HepG2 (cell line): ENCODE measurements around the gene PCSK6. TPM values are rescaled to one million over a fixed set of nuclear protein-coding genes. Genes with fewer than 3 reads are reported as not detected.

Experiments used
- ATAC-seq: fragments of 200-7000 bp; cut with Tn5 transposase; 3 replicates; pipeline ENCODE4 v1.9.1; 2020; ENCODE audit warnings: mild to moderate bottlenecking, moderate library complexity
- BruUV-seq: library from RNA; stranded (reverse); fragments of 400-500 nt; replicated peaks from 2 replicates; lab custom pipeline; 2021; lab: Mats Ljungman, UMichigan
- CTCF ChIA-PET: fragments of 300-600 bp; formaldehyde crosslinking; extraction: SDS; loops from one replicate; lab custom pipeline; 2021; ENCODE audit warnings: low total read pairs, inconsistent platforms, low intra/inter-chr PET ratio; lab: Yijun Ruan, JAX
- POLR2A ChIA-PET: fragments of 350-600 bp; sonication (Branson Sonifier 250); formaldehyde crosslinking; loops from one replicate; lab custom pipeline; 2020; ENCODE audit warnings: antibody characterized with exemption, inconsistent platforms; lab: Yijun Ruan, JAX
- DNase-seq: peaks from one replicate; pipeline ENCODE4 v3.0.0-alpha.2; 2015; ENCODE audit warnings: low spot score
- FAIRE-seq: peaks from 3 replicates; lab custom pipeline; 2011; peaks lifted over from hg19 to GRCh38; lab: Jason Lieb, UNC
- H2AFZ ChIP-seq: one replicate; pipeline ENCODE4 v1.6.1; 2011; ENCODE audit warnings: low read length, inconsistent platforms
- H3K27ac ChIP-seq: fragments of 300-600 bp; 3 replicates; pipeline ENCODE4 v1.8.0; 2011; ENCODE audit warnings: mixed run types, mild to moderate bottlenecking, mixed read lengths, low read length, inconsistent platforms; ENCODE audit not compliant: insufficient read depth; ENCODE audit errors: extremely low read length
- H3K27me3 ChIP-seq, 2 experiments: fragments of 200-600 bp in 1 of 2; 2 replicates in 1 of 2; 3 replicates in 1 of 2; pipeline versions ENCODE4 v1.6.0 to v1.8.0; 2011; ENCODE audit warnings: low read length in 2 of 2, mild to moderate bottlenecking in 2 of 2, moderate library complexity in 2 of 2, inconsistent platforms in 1 of 2; ENCODE audit not compliant: insufficient read depth in 2 of 2, control insufficient read depth in 1 of 2
- H3K36me3 ChIP-seq, 2 experiments: fragments of 200-600 bp in 1 of 2; replicated peaks in 1 of 2; 2 replicates in 1 of 2; 3 replicates in 1 of 2; pipeline versions ENCODE4 v1.5.1 to v1.8.0; 2011; ENCODE audit warnings: low read length in 2 of 2, inconsistent platforms in 1 of 2; ENCODE audit not compliant: insufficient read depth in 2 of 2, control insufficient read depth in 1 of 2
- H3K4me1 ChIP-seq: 2 replicates; pipeline ENCODE4 v1.5.1; 2012; ENCODE audit warnings: low read length, inconsistent platforms; ENCODE audit not compliant: insufficient read depth
- H3K4me2 ChIP-seq: 2 replicates; pipeline ENCODE4 v1.6.0; 2011; ENCODE audit warnings: low read depth, low read length, inconsistent platforms
- H3K4me3 ChIP-seq, 3 experiments: fragments of 200-600 bp in 1 of 3; sonication (generic), shearing (Covaris generic) in 1 of 3; replicated peaks in 1 of 3; 2 replicates each; pipeline ENCODE4 v1.5.1; 2011 to 2016; ENCODE audit warnings: low read length in 3 of 3, inconsistent platforms in 2 of 3, low read depth in 2 of 3, mild to moderate bottlenecking in 2 of 3, control low read depth in 1 of 3, mixed read lengths in 1 of 3; ENCODE audit not compliant: insufficient read depth in 1 of 3
- H3K79me2 ChIP-seq: one replicate; pipeline ENCODE4 v1.6.1; 2011; ENCODE audit warnings: low read length, inconsistent platforms; ENCODE audit not compliant: insufficient read depth
- H3K9ac ChIP-seq: 2 replicates; pipeline ENCODE4 v1.6.0; 2011; ENCODE audit warnings: mild to moderate bottlenecking, low read depth, low read length, inconsistent platforms; ENCODE audit not compliant: insufficient read depth
- H3K9me3 ChIP-seq: 2 replicates; pipeline ENCODE4 v1.5.1; 2012; ENCODE audit warnings: mild to moderate bottlenecking, low read length
- H4K20me1 ChIP-seq: 2 replicates; pipeline ENCODE4 v1.6.0; 2011; ENCODE audit warnings: inconsistent platforms, mild to moderate bottlenecking, low read length, moderate library complexity; ENCODE audit not compliant: insufficient read depth
- HCFC1 ChIP-seq: fragments of 150-350 bp; IDR thresholded peaks from 2 replicates; pipeline ENCODE4 v1.6.1; 2014; ENCODE audit warnings: low read depth, low read length
- HIC2 ChIP-seq: sonication (generic); formaldehyde crosslinking; IDR thresholded peaks from 2 replicates; pipeline ENCODE4 v1.9.0; 2022; ENCODE audit warnings: low read depth, missing genetic modification reagents
- HNF4A ChIP-seq: sonication (generic); formaldehyde crosslinking; IDR thresholded peaks from 2 replicates; pipeline ENCODE4 v1.4.0; 2020; ENCODE audit warnings: missing genetic modification reagents
- IRF1 ChIP-seq: sonication (generic); formaldehyde crosslinking; IDR thresholded peaks from 2 replicates; pipeline ENCODE4 v1.4.0; 2020; ENCODE audit warnings: low read depth, mild to moderate bottlenecking, missing genetic modification reagents
- PHB2 ChIP-seq: fragments of 450-650 bp; IDR thresholded peaks from 2 replicates; pipeline ENCODE4 v1.6.1; 2018; ENCODE audit not compliant: partially characterized antibody
- SMAD3 ChIP-seq: sonication (generic); formaldehyde crosslinking; IDR thresholded peaks from 2 replicates; pipeline ENCODE4 v1.4.0; 2020; ENCODE audit warnings: missing genetic modification reagents
- STAT5B ChIP-seq: sonication (generic); formaldehyde crosslinking; IDR thresholded peaks from 2 replicates; pipeline ENCODE4 v1.4.0; 2020; ENCODE audit warnings: missing genetic modification reagents
- TFDP2 ChIP-seq: sonication (generic); formaldehyde crosslinking; IDR thresholded peaks from 2 replicates; pipeline ENCODE4 v1.4.0; 2020; ENCODE audit warnings: missing genetic modification reagents
- XRCC5 ChIP-seq: fragments of 200-400 bp; formaldehyde crosslinking; optimal IDR thresholded peaks from 2 replicates; pipeline ENCODE3; 2017; ENCODE audit warnings: mild to moderate bottlenecking, low read length
- ZNF12 ChIP-seq: sonication (generic); formaldehyde crosslinking; IDR thresholded peaks from 2 replicates; pipeline ENCODE4 v1.5.0; 2020; ENCODE audit warnings: missing genetic modification reagents
- ZNF143 ChIP-seq: sonication (generic); formaldehyde crosslinking; IDR thresholded peaks from 2 replicates; pipeline ENCODE4 v1.4.0; 2020; ENCODE audit warnings: missing genetic modification reagents
- ZNF225 ChIP-seq: sonication (generic); formaldehyde crosslinking; IDR thresholded peaks from 2 replicates; pipeline ENCODE4 v1.4.0; 2020; ENCODE audit warnings: mild to moderate bottlenecking, missing genetic modification reagents
- ZNF260 ChIP-seq: sonication (generic); formaldehyde crosslinking; IDR thresholded peaks from 2 replicates; pipeline ENCODE4 v1.4.0; 2020; ENCODE audit warnings: missing genetic modification reagents, low read depth, mild to moderate bottlenecking, borderline replicate concordance
- ZNF441 ChIP-seq: sonication (generic); formaldehyde crosslinking; IDR thresholded peaks from 2 replicates; pipeline ENCODE4 v1.7.0; 2021; ENCODE audit warnings: missing genetic modification reagents, borderline replicate concordance
- ZNF546 ChIP-seq: sonication (generic); formaldehyde crosslinking; conservative IDR thresholded peaks from 2 replicates; pipeline ENCODE4 v1.8.1; 2023; ENCODE audit warnings: mild to moderate bottlenecking, missing genetic modification reagents
- ZNF598 ChIP-seq: sonication (generic); formaldehyde crosslinking; IDR thresholded peaks from 2 replicates; pipeline ENCODE4 v1.5.1; 2020; ENCODE audit warnings: mild to moderate bottlenecking, missing genetic modification reagents, borderline replicate concordance
- ZNF792 ChIP-seq: IDR thresholded peaks from 2 replicates; pipeline ENCODE4 v1.6.1; 2016
- ZSCAN25 ChIP-seq: sonication (generic); formaldehyde crosslinking; IDR thresholded peaks from 2 replicates; pipeline ENCODE4 v1.8.0; 2022; ENCODE audit warnings: mild to moderate bottlenecking, missing genetic modification reagents
- WGBS: methylation state at CpG from one replicate; pipeline ENCODE4 v1.1.6; 2017; ENCODE audit warnings: low lambda C conversion rate; 5-methylcytosine and 5-hydroxymethylcytosine counted together
- in situ Hi-C: cut with HindIII; loops from 2 replicates; pipeline ENCODE4 v1.10.0; 2017; ENCODE audit warnings: low pct_unique_long_range_greater_than_20kb; ENCODE audit not compliant: extremely low pct_ligation_motif_present
- intact Hi-C: fragments of 100-400 bp; cut with micrococcal nuclease; formaldehyde crosslinking; loops from one replicate; pipeline ENCODE4 v1.10.0; 2022; ENCODE audit not compliant: unreplicated experiment
- polyA plus RNA-seq, 8 experiments: library from polyadenylated mRNA; depleted of rRNA in 3 of 8; stranded (reverse) in 7 of 8; unstranded in 1 of 8; fragments of >200 nt; fragmentation: Illumina TruSeq in 4 of 8; extraction: Trizol in 4 of 8; gene quantifications; 2 replicates each; pipeline versions ENCODE4 v1.2.1 to v1.2.3, GENCODE V29; 2011 to 2016; ENCODE audit warnings: low read depth in 4 of 8, missing spikeins in 1 of 8, mixed read lengths in 1 of 8; ENCODE audit not compliant: insufficient read depth in 1 of 8
- total RNA-seq, 5 experiments: library from RNA; depleted of rRNA; stranded (reverse); fragments of >200 nt; fragmentation: Illumina TruSeq; extraction: Trizol; gene quantifications; 2 replicates each; pipeline ENCODE4 v1.2.3, GENCODE V29; 2016; ENCODE audit warnings: low read depth in 1 of 5

Gene PCSK6
- total and polyA plus RNA-seq, 2 of the 13 experiments (the other 11 are each of a cell fraction or from before 2014, with no cell fraction given), result 56.5 to 155 TPM

- H2AFZ ChIP-seq, result no peak overlapping the region
- no TSS peak for BruUV-seq
- H3K79me2 ChIP-seq, result peaks cover 6% of the 10 kb centered on the region
- FAIRE-seq, result no peak
- POLR2A ChIA-PET, result interaction anchor here (4.7 to 4.8 kb wide), 2 partner anchors 52 to 92 kb away, joined by 56 to 71 read pairs; partner anchors contain the start of gene PCSK6
- H3K4me3 ChIP-seq, result no peak overlapping the region
- no peak overlapping the region for H3K9ac ChIP-seq
- H3K36me3 ChIP-seq, result peaks cover 17 to 48% of the 10 kb centered on the region in 2 experiments
- H3K4me1 ChIP-seq, result peaks cover 79% of the 10 kb centered on the region
- no peaks in the 10 kb centered on the region for H3K27me3 ChIP-seq
- no peaks in the 10 kb centered on the region for H4K20me1 ChIP-seq
- TF ChIP-seq PHB2 (no peak), SMAD3 (CRISPR knock-in tag) (no peak), HCFC1 (no peak), ZNF792 (CRISPR knock-in tag) (no peak), ZNF143 (no peak), STAT5B (CRISPR knock-in tag) (no peak), IRF1 (CRISPR knock-in tag) (no peak), ZNF260 (no peak), HIC2 (CRISPR knock-in tag) (no peak), ZNF12 (CRISPR knock-in tag) (no peak), ZNF546 (CRISPR knock-in tag) (no peak), ZSCAN25 (CRISPR knock-in tag) (no peak), ZNF598 (no peak), ZNF225 (no peak), ZNF441 (CRISPR knock-in tag) (no peak), TFDP2 (no peak), XRCC5 (no peak), HNF4A (CRISPR knock-in tag) (no peak)
- CTCF ChIA-PET, result no interaction called here
- WGBS, result 89% methylated on average over 7 of the region's 7 CpGs
- DNase-seq, result no peak
- in situ Hi-C loops (loop anchor here (5.0 to 10.0 kb wide), 2 partner anchors 52 to 209 kb away; partner anchors contain the start of gene PCSK6), intact Hi-C loops (loop anchor here (5.0 kb wide), 1 partner anchor 217 kb away; the partner anchor contains the start of gene TM2D3)
- H3K27ac ChIP-seq, result no peak overlapping the region
- H3K4me2 ChIP-seq, result no peak overlapping the region
- H3K9me3 ChIP-seq, result no peaks in the 10 kb centered on the region
- ATAC-seq, result no peak
Measured at GRCh38 chr15:101435761-101436160, 53.7 kb downstream of the PCSK6 start.
